GM18511 (cell line): ENCODE measurements around the gene ARTN.

Experiments
- ATAC-seq: cut with Tn5 transposase; IDR thresholded peaks from one replicate; pipeline ENCODE4 v1.9.1; 2021; ENCODE audit warnings: mild to moderate bottlenecking, moderate library complexity; ENCODE audit not compliant: unreplicated experiment

Gene ARTN

DNA sequence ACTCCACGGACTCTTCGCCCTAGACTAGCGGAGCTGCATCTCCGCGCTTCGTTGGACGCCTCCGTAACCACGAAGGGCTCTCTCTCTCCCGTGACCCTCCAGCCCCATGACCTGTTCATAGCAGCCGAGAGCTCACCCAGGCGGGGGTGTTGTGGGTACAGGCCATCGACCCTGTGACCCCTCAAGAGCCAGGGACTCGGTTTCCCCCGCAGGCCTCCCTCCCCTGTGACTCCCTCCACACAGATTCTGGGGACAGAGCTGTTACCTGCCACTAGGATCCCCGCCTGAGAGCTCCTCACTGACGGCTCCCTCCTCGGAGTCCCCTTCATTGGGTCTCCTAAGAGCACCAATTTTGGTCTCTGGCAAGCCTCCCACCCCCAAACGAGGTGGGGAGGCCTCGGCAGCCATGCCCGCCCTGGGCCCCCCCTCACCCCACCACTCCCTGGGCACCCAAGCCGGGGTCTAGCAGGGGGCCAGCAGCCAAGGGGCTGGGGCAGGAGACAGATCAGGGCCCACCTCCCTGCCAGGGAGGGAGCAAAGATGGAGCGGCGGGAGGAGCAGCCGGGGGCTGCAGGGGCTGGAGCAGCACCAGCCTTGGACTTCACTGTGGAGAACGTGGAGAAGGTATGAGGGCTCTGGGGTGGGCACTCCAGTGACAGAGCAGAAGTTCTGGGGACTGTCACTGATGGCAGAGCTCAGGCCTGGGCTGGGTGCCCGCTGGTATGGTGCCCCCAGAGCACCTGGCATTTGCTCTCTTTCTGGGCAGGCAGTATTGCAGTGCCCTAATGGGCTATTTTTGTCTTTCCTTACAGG is 13.7 kb downstream of the ARTN start:
- no peak for ATAC-seq

- no peak for ATAC-seq
These were observed 14.4 kb downstream of the ARTN start for GRCh38 chr1:43947874-43948437.

DNA sequence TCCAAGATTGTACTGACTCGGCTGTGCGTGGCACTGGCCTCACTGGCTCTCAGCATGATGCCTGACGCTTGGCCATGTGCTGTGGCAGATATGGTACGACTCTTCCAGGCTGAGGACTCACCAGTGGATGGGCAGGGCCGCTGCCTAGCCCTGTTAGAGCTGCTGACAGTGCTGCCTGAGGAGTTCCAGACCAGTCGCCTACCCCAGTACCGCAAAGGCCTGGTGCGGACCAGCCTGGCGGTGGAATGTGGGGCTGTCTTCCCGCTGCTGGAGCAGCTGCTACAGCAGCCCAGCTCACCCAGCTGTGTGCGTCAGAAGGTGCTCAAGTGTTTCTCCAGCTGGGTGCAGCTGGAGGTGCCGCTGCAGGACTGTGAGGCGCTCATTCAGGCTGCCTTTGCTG is 16.1 kb downstream of the ARTN start:
- no peak for ATAC-seq

GRCh38 chr1:43951021-43951985 is 17.7 kb downstream of the ARTN start:
- ATAC-seq, result no peak

GRCh38 chr1:43952731-43953346 is 19.2 kb downstream of the ARTN start:
- no peak for ATAC-seq

DNA sequence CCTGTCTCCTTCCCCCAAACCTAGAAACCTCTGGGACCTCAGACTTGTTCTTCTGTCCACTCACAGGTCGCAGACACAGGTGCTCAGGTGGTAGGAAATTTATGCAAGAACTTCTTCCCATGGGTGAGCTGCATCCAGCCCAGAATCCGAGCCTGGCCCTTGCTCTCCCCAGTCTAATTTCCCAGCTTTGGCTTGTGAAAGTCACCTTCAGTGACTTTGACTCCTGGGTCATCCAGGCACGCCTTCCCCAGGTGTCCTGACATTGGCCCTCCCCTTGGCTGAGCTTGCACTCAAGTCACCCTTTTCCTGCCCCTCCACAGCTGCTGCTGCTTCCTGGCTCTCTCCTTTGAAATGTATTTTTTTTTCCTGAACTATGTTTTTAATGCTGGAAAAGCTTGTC is 19.8 kb downstream of the ARTN start:
- ATAC-seq, result no peak

DNA sequence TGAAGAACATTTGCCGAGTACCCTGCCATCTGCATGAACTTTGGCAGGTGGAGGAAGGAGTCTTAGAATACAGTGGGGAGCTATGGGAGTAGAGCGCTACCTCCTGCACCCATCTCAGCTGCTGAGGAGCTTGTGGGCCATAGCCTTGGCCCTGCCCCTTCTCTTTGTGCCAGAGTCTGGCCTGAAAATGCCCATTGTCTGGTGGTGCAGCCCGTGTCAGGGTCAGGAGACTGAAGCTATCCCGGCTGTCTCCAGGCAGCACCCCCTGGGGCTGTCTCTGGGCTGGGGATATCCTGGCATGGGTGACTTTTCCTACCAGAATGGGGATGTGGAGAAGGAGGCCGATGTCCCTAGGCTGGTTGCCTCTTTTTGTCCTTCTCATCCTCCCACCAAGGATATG is 20.4 kb downstream of the ARTN start:
- ATAC-seq, result no peak

- ATAC-seq, result no peak
These were observed 22.6 kb downstream of the ARTN start for GRCh38 chr1:43956234-43956633.

DNA sequence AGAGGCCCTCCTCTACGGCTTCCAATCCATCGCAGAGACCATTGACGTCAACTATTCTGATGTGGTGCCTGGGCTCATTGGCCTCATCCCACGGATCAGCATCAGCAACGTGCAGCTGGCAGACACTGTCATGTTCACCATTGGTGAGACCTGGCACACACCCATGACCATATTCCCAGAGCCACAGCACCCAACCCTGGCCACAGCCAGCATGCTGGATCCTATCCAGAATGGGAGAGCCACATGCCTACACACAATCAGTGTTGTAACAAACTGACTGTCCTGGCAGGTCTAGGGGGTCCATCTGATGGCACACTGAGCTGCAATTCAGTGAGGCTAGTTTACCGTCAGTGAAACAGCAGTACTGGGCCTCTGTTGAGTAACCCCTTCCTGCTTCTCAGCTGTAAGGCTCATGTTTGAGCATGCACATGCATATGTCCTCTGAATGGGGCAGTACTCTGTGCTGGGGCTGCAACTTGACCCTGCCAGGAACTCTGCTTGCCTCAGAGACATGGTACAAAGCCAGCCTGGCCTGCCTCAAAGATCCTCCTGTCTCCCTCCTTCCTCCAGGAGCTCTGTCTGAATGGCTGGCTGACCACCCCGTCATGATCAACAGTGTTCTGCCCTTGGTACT is 23.9 kb downstream of the ARTN start:
- no peak for ATAC-seq

DNA sequence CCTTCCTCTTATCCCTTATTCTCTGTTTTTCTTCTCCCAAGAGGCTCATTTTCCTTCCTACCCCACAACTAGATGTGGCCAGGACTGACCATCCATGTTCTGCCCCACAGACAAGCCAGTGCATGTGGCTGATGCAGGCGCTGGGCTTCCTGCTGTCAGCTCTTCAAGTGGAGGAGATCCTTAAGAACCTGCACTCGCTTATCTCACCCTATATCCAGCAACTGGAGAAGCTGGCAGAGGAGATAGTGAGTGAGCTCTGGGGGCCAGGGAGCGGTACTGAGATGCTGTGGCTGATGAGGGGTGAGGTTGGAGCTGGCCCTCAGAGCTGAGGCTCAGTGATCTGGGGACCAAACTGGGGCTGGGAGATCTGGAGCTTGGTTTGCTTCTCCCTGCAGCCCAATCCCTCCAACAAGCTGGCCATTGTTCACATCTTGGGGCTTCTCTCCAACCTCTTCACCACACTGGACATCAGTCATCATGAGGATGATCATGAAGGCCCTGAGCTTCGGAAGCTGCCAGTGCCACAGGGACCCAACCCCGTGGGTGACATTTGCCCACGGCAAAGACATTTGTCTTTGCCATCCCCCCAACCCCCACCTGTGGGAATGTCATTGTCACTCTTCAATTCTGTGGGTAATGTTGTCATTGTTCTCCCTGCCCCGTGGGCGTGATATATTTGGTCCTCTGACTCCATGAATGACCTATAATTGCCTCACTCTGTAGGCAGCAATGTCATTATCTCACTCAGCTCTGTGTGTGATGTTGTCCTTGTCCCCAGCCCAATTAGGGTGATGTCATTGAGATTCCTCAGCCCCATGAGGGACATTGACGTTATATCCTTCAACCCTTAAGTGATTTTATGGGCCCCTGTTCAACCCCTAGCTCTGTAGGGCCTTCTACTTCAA is 25.0 kb downstream of the ARTN start:
- no peak for ATAC-seq

DNA sequence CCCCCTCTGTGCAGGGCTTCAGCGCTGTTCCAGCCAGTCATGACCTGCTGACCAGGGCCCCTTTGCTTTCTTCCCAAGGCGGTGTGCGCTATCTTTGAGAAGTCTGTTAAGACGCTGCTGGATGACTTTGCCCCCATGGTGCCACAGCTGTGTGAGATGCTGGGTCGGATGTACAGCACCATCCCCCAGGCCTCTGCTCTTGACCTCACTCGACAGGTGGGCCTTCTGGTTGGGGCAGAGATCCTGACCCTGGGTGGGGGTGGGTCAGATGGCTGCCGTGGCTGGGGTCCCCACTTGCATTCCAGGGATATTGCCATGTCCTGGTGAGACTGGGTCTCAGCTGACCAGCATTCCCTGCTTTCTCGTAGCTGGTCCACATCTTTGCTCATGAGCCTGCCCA is 27.2 kb downstream of the ARTN start:
- ATAC-seq, result no peak

DNA sequence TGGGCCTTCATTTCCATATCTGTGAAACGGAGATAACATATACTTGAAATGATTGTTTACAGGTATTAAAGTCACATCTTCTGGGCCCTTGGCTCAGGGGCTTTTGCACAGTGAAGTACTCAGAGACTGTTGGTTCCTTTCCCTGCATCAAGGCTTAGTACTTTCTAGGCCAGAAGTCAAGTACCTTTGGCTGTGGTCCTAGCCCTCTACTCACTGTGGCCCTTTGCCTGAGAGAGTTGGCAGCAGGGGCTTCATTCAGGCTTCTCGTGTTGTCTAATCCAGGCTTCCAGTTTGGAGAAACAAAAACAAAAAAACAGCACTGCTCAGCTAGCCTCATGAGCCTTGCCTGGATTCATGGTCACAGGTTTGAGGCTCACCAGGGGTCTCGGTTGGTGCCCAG is 28.1 kb downstream of the ARTN start:
- no peak for ATAC-seq

- ATAC-seq, result no peak
These were observed 28.7 kb downstream of the ARTN start for GRCh38 chr1:43962324-43962723.

DNA sequence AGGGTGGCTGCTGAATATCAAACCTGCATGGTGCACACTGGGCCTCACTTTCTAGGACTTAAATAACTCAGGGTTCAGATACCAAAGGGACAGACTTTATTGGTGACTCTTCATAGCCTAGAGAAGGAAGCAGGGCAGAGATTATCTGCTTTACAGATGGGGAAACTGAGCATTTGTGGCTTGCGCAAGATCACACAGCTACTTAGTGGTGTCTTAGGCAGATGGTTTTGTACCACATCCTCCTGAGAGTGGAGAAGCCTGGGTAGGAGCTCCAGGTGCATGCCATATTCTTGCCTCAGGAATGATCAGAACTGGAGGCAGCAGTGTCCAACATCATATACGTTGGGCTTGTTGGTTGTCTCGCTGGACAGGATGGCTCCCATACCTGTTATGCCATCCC is 29.4 kb downstream of the ARTN start:
- ATAC-seq, result no peak

GRCh38 chr1:43963890-43964289 is 30.3 kb downstream of the ARTN start:
- ATAC-seq, result no peak

GRCh38 chr1:43965316-43965715 is 31.7 kb downstream of the ARTN start:
- ATAC-seq, result no peak

DNA sequence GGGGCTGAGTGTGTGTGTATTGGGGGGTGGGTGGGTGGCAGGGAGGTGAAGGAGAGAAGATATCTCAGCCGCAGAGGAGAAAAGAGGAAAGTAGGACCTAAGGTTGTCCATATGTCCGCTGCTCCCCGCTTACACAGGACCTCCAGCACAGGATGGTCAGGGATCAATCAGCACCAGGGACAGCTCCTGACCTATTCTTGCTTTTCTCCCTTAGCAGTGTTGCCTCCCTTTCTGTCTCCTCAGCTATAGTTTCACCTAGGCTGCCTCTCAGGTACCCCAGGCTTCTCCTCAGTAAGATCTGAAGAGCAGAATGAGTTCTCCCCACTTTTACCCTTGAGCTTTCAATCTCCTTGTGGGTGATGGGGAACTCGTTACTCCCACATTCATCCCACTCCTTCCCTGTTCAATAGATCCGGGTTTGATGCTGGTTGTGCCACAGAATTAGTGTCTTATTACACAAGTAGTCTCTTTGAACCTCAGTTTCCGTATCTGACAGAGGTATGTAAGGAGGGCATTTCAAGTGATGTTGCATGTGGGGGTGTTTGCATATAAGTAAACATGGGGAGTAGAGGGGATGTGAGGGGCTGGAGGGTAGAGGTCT is 34.8 kb downstream of the ARTN start:
- no peak for ATAC-seq

DNA sequence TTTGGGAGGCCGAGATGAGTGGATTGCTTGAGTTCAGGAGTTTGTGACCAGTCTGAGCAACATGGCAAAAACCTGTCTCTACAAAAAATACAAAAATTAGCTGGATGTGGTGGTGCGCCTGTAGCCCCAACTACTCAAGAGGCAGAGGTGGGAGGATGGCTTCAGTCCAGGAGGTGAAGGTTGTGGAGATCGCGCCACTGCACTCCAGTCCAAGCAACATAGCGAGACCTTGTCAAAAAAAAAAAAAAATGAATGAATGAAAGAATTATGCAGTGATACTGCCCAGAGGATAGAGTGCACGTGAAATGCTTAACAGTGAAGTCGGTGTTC is 35.8 kb downstream of the ARTN start:
- ATAC-seq, result no peak

DNA sequence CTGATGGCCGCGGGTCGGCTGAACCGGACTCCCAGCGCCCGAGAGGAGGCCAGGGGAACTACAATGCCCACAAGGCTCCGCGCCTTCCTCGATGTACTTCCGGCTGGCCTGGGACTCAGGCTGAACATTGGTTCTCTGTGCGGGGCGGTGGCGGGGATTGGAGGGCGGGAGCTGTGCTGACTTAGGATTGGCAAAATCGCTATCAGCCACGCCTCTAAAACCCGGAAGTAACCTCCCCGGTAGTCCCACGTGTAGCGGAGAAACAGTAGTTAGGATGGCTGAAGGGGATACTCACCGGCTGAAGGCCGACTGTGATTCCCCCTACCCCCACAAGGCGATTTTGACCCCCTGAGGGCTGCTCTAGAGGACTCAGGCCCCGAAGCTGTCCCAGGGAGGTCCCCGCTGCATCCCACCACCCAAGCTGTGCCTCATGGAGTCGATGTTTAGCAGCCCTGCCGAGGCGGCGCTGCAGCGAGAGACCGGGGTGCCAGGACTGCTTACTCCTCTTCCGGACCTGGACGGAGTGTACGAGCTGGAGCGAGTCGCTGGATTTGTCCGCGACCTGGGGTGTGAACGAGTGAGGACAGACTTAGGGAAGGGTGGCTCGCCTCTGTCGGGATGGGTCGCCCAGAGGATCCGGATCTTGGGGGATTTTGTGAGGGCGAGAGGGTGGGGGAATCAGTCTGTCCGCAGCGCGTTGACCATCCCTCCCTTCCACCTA is 36.3 kb downstream of the ARTN start, which contains the start of gene DPH2:
Gene DPH2, plus strand, starts transcription at position 265 of the 721 bp plus-strand sequence. Its CDS starts 166 bp downstream, at position 431.
- peak; percentile 83 for ATAC-seq
